ENCODE results near the gene FRMD4A.
"Not testable (repeated sequence)": the region's sequence is repeated elsewhere in the genome, so short reads cannot be mapped to it uniquely, and the experiment has no call there.

The FRMD4A gene

DNA sequence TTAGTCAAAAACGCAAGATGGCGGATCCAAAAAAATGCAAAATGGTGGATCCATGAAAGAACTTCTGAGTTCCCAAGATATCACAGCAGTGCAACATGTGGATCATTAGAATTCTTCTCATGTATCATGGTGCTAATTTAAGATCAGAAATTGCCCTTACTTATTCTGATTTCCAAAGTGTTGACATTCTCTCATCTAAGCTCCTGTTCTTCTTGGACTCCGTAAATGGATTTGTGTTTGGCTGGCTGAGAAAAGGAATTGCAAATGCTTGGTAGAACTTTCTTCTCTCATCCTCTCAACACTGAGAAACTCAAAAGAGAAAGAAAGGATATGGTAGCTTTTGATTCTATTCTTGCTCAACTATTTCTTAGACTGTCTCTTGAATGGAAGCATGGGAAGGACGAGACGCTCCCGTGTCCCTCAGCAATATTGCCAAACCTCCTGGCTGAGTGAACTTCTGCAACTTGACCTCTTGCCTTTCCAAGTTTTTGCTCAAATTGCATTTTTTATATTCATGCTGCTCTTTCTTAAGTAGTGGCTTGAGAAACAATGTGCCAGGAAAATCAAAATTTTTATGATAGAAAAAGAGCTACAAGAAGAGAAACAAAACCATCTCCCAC is 44.7 kb downstream of the FRMD4A start:
- no peak for DNase-seq

DNA sequence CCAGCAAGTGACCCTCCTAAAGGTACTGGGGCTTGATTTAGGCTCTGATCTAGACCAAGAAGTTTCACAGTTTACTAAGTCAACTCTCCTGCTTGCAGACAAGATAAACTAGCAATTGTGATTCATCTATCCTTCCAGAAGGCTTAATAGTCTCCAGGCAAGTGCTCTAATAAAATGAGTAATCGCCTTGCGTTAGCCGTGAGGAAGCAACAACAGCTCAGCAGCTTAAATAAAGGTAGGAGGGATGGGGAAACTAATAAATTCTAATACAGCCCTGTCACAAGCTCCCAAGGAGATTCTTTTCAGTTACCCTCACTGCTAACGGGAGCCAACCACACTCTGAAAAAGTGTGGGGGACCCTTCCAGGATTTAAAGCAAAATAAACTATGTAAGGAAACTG is 48.4 kb downstream of the FRMD4A start:
- DNase-seq, result no peak

DNA sequence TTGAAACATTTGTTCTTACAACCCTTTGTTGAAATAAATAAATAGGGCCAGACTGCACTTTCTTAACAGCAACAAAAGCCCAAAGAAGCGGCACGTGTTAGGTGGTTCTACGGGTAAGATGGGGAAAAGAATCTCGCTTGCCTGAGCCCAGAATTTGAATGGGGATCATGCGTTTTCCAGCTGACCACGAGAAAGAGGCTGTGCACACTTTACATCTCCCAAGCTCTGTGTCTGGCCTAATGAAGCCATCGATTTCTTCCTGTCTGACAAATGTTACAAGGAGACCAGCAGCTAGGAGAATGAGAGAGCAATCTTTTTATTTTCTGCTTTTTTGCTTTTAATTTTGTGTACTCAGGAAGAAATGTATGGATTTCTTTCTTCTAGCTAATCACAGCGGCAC is 52.2 kb downstream of the FRMD4A start:
- no peak for DNase-seq

DNA sequence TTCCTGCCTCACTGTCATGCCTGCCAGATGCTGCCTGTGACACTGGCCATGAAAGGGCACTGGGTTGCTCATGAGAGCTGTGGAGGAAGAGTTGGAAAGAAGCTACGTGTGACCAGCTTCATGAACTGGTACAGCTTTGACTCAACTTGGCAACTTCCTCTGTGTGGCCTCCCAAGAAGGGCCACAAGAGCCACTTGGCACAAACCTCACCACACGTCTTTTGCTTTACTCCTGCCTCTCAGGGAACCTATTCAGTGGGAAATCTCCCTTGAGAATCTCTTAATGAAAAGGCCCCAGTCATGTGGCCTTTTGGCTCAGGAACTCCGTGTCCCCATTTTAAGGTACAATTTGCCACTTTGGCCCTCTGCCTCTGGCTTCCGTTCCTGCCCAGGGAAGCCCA is 54.5 kb downstream of the FRMD4A start:
- DNase-seq, result no peak

DNA sequence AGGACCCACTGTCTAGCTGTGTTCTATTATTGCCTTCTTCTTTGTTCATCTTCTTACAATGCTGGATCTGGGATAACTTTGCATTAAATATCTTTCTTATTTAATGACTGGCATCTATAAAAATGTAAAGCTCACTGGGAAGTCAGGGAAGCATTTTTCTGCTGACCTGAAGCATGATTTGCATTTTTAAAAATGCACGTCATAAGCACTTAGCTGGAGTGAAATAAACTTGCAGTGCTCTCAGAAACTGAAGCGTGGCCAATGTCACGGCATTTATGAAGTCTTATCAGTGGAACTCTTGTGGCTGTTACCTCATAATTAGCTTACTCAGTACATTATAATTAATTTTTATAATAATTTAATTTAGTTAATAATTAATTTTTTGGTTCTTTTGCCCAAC is 59.1 kb downstream of the FRMD4A start:
- DNase-seq, result no peak

DNA sequence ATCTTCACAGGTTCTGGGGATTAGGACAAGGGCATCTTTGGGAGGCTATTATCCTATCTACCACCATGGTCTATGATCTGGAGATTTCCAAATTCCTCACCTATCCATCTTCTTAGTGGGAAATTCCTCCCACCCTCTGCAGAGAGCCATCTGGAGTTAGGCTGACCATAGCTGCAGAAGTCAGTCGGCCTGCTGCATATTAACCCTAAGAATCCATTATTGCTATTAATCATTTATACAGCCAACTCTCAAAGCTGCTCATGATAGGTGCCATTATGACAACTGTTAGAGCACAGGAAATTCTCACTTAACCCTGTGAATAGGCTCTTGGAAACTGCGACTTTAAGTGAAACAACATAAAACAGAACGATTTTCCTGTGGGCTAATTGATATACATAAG is 60.4 kb downstream of the FRMD4A start:
- DNase-seq, result no peak

DNA sequence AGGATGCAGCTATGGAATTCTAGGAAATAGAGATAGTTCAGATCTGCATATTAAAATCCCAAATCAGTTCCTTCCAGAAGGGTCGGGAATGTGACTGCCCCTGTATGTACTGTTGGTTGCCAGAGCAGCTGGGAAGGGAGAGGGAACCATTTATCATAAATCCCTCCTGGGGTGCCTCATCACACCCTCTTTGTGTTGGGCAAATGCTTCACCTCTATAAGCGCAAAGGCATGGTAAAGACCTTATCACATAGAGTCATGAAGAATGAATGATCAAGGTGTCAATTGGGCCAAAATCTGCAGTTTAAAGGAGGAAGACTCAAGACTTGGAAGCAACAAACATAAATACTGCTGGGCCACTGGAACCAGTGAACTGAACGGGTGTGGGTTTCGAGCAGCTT is 65.0 kb downstream of the FRMD4A start:
- DNase-seq, result no peak

DNA sequence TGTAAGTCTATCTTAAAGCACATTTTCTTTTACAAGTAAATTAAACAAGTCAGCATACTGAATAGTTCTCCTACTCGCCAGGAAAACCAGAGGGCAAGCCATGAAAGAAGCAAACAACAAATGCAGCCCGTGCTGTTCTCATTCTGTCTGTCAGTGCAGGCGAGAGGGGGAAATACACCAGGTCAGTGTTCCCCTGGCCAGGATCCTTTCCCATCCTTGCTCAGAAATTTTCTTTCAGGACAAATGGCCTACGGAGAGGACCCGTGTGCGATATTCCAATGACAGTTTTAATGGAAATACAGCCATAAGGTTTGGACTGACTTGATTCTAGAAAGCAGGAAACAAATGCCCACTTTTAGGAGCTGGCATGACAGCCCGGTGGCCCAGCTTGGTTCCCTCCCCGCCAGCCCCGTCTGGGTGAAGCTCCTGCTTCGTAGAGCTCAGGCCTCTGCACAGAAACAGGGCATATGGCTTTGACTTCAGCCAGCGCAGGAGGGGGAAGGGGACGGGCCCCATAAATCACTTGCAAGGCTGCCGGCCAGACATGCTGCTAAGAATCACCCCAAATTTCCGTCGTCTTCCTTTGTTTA is 67.8 kb downstream of the FRMD4A start:
- DNase-seq, result no peak

DNA sequence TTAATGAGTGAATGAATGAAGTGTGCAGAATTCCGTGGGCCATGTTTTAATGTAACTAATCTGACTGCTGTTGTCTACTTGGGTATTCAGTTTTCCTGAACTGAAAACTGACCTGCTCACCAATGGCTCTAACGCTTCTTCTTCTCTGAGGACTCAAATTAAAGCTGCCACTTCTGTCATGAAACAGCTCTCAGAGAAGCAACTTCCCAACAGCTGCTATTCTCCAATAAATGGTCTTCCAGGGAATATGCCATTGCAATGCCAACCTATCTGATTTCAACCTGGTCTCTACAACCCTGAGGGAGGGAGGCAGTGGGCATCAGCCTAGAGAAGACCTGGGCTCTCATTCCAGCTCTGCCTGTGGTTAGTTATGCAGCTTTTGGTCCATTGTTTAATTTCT is 69.4 kb downstream of the FRMD4A start:
- no peak for DNase-seq

DNA sequence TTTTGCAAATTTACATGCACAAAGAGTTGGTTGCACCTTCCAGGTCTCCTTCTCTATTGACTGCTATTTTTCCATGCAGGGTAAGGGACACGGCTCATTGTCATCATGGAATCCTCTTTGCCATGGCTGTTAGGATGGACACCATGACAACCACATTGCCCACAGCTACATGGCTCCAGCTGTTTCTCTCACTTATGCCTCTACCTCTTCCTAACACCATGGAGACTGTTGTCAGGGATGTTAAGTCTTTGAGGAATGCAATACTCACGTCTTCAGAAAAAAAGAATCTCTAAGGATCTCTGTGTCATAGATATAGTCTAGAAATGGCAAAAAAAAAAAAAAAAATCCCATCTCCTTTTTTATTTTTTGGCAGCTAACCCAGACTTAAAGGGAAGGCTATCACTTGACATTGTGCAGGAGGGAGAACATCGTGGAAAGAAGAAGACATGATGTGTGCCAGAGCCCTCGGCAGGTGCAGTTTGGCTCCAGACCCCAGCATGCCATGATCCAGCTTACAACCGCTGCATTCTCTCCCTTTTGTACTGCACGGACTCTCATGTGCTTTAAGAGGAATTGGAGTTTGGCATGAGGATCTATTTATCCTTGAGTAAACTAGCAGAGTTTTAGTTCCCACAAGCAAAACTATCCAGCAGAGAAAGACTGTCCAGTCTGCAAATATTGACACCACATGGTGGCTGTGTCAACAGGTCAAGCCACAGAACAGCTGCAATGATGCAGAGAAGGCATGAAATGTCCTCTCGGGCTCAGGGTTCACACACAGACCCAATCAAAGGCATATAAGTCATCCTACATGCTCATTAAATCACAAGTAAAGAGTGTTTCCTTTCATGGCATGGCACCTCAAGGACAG is 70.8 kb downstream of the FRMD4A start:
- DNase-seq, result no peak

DNA sequence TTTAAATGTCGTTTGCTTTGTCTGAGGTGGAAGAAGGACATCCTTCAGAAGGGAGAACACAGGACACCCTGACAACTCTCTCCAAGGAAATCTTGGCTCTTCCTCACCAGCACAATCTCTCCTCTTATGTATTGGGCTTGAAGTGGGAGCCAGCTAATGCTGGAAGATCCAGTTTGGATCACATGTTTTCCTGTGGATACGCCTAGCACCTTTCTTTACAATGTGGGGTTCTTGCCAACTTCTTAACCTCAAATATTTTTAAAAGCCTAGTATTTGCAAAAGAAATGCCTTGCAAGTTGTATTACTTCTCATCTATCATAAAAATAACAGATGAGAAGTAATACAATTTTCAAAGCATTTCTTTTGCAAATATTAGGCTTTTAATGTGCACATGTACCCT is 76.4 kb downstream of the FRMD4A start:
- DNase-seq, result no peak

DNA sequence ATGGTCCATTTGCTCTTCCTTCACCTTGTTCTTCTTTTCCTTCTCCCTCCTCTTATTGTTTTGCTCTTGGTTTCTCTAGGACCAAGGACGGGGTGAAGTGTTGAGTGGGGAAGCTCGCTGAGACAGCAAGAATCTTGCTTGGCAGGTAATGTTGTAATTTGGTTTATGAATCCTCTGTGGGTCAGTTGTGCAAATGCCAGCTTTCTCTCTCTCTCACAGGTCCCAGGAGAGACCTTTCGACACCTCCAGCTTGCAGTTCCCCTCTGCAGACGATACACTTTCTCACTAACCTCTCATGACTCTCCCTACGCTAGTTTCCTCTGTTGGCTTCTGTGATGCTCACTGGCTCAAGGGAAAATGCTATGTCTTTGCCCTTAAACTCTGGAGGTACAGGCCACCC is 77.0 kb downstream of the FRMD4A start:
- DNase-seq, result no peak

DNA sequence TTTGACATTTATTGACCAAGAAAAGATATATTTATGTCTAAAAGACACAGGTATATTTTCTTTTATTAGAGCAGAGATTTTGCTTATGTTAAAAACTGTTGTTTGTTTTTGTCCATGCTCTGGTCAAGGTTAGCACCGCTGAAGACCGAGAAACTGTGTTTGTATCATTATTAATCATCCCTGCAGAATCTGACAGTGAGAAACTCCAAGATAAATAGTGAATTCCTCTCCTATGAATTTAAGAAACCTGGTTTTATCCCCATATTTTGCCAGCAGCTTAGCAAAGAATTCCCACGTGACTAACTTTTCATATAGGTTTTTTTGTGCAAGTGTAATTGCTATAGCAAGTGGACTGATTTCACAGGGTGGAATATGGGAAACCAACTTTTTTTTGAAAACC is 77.6 kb downstream of the FRMD4A start:
- DNase-seq, result no peak

DNA sequence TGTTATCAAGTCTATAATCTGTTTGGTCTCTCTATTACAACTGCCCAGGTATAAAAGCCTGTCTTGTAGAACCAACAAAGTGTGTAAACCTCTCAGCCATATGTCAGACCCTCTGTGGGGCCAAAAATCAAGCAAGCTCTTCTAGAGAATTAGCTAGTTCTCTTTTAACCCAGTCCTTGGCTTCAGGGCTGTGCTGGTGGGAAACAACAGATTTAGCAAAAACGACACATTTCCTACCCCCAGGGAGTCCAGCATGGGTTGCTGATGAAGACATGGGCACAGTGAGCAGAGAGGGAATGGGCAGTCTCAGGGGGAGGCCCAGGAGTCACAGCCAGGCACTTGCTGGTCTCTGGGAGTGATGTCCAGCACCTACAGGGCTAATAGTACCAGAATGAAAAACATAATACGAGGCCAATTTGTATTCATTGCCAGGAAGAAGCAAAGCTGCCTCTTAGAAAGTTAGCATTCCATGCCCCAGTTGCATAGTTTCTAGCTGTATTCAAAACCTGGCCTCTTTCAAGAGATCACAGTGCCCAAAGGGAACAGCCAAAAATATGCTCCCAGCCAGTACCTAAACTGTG is 80.1 kb downstream of the FRMD4A start:
- no peak for DNase-seq

DNA sequence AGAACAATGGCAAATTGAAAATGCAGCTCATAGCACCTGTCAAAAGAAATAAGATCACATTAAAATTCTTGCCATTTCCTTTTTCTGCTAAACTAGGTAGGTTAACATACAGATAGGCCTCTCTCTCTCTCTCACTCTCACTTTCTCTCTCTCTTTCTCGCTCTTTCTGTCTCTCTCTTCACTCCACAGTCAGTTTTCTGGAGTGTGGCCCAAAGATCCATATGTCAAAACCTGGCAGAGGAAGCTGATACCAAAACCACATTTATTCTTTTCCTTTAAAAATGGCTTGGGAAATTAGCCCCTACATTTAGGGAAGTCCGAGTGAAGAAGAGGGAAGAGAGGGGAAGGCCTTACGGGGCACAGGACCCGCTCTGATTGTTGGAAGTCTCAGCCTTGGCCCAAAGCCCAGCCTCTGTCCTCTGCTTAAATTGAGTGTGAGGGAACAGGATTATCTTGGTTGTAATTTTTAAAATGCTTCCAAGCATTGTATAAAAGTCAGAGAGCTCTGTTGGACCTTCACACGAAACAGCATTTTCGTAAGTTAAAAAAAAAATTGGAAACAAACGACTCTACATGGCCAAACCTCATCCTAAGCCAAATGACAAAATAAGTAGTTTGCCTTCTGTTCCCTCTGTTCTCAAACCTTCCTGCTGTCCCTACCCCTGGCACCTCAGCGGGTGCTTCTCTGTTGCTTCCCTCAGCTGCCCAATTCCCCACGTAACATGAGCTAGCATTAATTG is 83.2 kb downstream of the FRMD4A start:
- DNase-seq, result no peak

DNA sequence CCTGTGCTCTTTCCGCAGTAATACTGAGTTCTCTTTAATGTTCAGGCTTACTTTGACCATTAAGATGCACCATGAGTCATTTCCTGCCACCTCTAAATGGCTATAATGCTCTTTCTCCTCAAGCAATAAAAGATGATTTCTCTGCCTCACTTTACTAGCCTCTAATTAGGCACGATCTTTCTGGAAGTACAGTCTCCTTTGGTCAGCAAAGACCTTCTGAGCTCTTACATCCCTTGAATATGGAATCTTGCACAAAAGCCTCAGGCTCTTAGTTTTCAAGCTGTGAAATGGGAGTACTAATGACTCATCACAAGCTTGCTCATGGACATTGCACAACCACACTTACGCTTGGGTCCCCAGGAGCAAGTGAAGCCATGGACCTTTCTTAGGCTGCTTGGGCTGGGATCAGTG is 85.9 kb downstream of the FRMD4A start:
- DNase-seq, result no peak

DNA sequence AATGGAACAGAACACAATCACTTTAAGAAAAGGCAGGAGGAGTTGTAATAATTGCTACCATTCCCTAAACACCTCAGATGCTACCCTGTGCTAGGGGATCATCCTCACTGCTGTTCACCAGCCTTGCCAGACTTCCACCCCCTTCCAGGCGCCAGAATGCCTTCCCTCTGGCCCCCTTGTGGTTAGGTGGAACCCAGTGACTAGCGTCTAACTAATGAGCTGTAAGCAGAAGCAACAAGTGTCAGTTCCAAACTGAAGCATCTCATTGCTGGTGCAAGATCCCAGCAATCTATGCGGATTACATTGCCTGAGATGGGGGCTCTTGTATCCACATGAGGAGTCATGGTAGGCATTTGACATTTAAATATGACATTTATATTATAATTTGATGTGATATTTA is 86.6 kb downstream of the FRMD4A start:
- no peak for DNase-seq

DNA sequence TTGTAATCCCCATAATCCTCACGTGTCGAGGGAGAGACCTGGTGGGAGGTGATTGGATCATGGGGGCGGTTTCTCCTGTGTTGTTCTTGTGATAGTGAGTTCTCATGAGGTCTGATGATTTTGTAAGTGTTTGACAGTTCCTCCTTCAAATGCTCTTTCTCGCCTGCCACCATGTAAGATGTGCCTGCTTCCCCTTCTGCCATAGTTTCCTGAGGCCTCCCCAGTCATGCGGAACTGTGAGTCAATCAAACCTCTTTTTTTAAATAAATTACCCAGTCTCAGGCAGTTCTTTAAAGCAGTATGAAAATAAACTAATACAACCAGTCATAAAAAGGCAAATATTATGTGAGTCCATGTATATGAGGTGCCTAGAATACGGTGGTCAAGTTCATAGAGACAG is 87.5 kb downstream of the FRMD4A start:
- DNase-seq, result no peak

DNA sequence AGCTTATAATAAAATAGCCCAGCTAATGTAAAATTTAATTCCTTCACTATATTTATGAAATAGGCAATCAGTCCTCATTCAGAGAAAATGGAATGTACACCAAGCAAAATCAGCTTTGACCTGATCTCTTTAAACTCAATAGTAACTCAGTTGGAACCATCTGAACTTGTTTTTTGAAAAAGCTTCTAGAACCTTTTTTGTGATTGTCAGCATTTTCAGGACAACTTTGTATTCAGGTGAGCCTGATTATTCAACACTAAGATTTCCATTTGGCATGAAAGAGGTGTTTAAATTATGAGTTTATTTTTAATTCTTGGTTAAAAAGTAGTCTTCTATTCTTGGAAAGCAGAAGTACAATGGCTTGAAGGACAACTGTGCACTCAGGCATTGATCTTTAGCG is 89.5 kb downstream of the FRMD4A start:
- DNase-seq, result no peak

DNA sequence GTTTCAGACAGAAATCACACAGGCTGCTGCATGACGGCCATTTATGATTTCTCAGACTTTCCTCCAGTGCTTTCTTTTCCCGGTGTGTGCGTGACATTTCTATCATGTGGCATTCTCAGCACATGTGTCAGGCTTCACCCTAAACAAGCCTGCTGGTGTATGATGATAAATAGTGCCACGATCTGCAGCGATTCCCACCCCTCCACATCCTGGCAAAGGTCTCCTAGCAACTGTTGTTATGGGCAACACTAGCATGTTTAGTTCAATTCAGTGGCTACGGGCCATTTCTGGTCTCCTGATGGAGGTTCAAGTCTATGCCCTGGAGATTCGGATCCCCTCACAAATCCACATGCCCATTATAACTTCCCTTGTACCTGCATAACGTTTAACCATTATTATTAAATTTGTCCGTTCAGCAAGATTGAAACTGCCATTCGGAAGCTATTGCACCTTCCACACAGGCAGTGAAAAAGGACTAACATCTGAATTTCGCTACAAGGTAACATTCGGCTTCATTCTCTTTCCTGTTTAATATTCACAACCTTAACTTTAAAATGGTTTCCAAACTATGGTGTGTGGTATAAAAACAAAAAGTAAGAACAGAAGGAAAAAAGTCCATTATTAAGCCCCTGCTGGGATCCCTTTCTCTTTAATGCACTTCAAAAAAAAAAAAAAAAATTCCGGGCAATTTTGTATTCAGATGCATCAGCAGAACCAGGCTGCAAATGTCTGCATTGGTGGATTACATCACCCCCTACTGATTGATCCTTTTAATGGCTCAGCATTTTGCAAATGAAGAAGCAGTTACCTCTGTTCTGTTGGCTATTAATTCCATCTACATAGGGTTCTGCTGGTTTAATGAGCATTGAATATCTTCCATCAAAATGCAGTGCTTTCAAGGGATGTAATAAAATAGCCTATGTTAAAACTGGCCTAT is 90.2 kb downstream of the FRMD4A start:
- DNase-seq, result no peak

DNA sequence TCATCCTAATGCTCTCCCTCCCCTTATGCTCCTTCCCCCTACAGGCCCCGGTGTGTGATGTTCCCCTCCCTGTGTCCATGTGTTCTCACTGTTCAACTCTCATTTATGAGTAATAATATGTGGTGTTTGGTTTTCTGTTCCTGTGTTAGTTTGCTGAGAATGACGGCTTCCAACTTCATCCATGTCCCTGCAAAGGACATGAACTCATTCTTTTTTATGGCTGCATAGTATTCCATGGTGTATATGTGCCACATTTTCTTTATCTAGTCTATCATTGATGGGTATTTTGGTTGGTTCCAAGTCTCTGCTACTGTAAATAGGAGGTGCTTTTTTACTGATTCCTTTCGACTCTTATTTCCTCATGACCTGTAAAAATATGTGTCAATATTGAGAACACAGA is 92.1 kb downstream of the FRMD4A start:
- not testable (repeated sequence) for DNase-seq

DNA sequence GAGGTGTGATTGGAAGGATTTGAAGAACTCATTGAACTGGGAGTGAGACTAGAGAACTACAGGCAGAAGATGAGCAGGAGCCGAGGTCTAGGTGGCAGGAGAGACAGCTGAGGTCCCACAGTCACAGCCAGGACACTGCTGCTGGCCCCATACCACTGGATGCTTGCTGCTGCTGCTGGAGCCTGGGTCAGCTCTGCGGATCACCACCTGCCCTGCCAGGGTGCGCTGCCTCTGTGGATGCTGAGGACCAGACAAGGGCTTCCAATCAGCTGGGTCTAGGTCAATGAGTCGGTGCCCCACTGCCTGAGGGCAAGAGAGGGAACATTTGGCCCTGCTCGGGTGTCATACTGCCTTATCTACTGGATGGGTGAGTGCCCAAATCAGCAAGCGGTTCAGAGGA is 94.4 kb downstream of the FRMD4A start:
- DNase-seq, result no peak

All from activated naive CD4-positive, alpha-beta T cell treated with Interleukin-2 at 50 U/mL for 16 hours (primary cell).